Mucosa of stomach (tissue), 1 donor: ENCODE results near the gene MAML3.
A peak's percentile ranks its signal among the peaks of the same experiment; 100 is the strongest.

Experiments used
- H3K27me3 ChIP-seq: one replicate; pipeline ENCODE4 v1.7.0; 2013; ENCODE audit warnings: mild to moderate bottlenecking, low read length; ENCODE audit not compliant: control insufficient read depth, insufficient read depth
- H3K36me3 ChIP-seq: one replicate; pipeline ENCODE4 v1.7.0; 2013; ENCODE audit warnings: low read length; ENCODE audit not compliant: control insufficient read depth, insufficient read depth
- H3K4me1 ChIP-seq: one replicate; pipeline ENCODE4 v1.7.0; 2013; ENCODE audit warnings: mild to moderate bottlenecking, low read length; ENCODE audit not compliant: control insufficient read depth, insufficient read depth
- H3K4me3 ChIP-seq: one replicate; pipeline ENCODE4 v1.7.0; 2013; ENCODE audit warnings: low read length
- H3K9ac ChIP-seq: one replicate; pipeline ENCODE4 v1.7.0; 2013; ENCODE audit warnings: mild to moderate bottlenecking, low read length, moderate library complexity
- H3K9me3 ChIP-seq: one replicate; pipeline ENCODE4 v1.7.0; 2013; ENCODE audit warnings: mild to moderate bottlenecking, low read length, moderate library complexity; ENCODE audit not compliant: control insufficient read depth
- donor health status: Pancreatic carcinoma.

The MAML3 gene

DNA sequence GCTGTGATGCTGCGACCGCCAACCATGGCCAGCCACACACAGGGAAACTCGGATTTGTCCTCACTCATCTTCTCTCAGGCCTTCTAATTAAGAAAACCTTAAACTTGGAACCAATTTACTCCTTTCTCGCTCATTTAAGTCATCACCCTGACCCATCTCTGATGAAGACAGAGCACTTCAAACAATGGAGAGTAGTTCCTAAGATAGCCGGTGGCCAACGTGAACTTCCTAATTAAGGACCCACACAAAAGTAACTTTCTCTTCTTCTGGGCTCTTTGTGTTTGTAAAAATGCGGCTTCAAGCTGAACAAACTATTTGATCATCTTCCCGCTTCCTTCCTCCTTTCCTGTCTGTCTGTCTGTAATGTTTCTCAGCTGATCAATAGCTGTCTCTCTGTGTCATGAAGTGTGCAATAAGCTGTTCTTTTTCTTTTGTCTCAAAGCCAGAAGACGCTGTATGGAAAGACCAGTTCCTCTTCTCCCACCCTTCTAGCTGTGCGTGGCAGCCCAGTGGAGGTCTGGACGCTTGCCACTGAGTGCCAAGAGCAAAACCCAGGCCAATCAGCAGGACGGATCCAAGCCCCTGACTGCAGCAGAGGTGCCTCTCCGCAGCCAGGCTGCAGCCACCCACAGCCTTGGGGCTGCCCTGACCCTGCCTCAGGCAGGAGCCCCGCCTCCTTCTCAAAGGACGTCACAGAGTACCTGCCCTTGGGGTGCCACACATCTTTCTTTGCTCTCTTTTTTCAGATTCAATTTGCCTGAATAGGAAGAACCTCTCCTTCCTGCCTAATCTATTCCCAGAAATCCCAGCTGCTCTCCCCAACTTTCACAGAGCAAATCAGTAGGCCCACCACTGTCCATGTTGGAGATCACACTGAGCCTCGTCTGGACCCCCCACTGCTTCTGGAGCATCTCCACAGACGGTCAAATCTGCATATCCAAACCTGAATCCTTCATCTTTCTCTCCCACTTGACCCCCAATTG is 59.3 kb downstream of the MAML3 start:
- Histone ChIP-seq H3K4me3 (peak overlapping the region; percentile 7), H3K4me1 (peaks cover 45% of the 10 kb centered on the region), H3K9me3 (no peaks in the 10 kb centered on the region), H3K27me3 (no peaks in the 10 kb centered on the region), H3K9ac (no peak overlapping the region), H3K36me3 (no peaks in the 10 kb centered on the region)

DNA sequence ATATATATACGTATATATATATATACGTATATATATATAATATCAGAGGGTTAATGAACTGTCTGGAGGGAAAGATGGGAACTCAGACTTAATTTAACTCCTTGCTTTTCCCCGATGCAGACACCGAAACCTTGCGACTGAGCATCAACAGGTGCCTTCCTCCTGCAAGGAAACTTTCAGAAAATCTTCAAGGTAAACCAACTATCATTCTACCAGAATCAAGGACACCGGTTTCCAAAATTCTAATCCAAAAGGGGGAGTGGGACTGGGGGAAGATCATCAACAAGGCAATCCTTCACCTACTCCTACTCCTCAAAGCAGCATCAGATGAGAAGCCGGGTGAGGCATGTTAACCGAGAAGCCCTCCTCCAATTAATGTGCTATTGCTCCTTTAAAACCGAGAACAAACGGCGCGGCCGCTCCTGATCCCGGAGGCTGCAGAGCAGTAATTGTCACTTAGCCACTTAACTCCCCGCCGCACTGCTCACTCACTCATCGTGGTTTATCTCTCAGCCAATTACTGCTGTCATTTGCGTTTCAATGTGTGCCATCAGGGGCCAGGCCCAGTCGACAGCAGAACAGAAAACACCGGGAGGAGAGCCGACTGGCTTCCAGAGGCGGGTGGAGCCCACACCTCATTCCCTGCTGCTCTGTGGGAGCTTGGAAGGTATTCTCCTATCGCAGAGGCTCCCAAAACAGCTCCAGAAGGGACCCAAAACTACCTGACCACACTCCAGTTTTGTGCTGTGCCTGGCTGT is 61.7 kb downstream of the MAML3 start:
- Histone ChIP-seq H3K4me3 (no peak overlapping the region), H3K9me3 (no peaks in the 10 kb centered on the region), H3K27me3 (no peaks in the 10 kb centered on the region), H3K36me3 (no peaks in the 10 kb centered on the region), H3K9ac (peak overlapping the region; percentile 45), H3K4me1 (peaks cover 33% of the 10 kb centered on the region)

GRCh38 chr4:140091305-140091704 is 62.7 kb downstream of the MAML3 start:
- no peaks in the 10 kb centered on the region for H3K36me3 ChIP-seq
- H3K9ac ChIP-seq = no peak overlapping the region
- no peaks in the 10 kb centered on the region for H3K9me3 ChIP-seq
- H3K4me1 ChIP-seq = peaks cover 33% of the 10 kb centered on the region
- no peak overlapping the region for H3K4me3 ChIP-seq
- no peaks in the 10 kb centered on the region for H3K27me3 ChIP-seq

DNA sequence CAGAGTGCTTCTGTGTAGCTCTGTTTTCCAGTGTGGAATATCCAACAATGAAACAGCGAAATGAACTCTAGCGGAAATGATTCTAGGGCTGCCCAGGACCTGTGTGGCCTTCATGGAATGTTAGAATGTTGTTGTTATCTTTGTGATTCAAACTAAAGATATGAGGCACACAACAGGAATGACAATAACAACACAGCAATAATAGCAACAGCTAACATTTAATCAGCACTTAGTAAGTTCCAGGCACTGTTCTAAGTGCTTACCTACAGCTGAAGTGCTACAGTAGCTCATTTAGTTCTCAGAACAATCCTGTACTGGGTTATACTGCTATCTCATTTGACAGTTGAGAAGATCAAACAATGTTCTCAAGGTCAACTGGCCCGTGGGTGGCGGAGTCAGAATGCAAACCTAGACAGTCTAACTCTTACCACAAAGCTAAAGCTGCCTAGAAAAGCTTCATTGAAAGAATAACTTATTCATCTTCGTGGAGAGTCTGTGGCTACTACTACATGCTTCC is 63.7 kb downstream of the MAML3 start:
- H3K4me1 ChIP-seq = peaks cover 29% of the 10 kb centered on the region

GRCh38 chr4:140089216-140089615 is 64.8 kb downstream of the MAML3 start:
- H3K4me3 ChIP-seq = no peak overlapping the region
- H3K27me3 ChIP-seq = no peaks in the 10 kb centered on the region
- H3K4me1 ChIP-seq = peaks cover 24% of the 10 kb centered on the region
- no peaks in the 10 kb centered on the region for H3K36me3 ChIP-seq
- H3K9me3 ChIP-seq = no peaks in the 10 kb centered on the region
- no peak overlapping the region for H3K9ac ChIP-seq

More for the DNA sequence above, 63.7 kb downstream of the MAML3 start:
- H3K36me3 ChIP-seq = no peaks in the 10 kb centered on the region
- no peak overlapping the region for H3K4me3 ChIP-seq
- H3K9ac ChIP-seq = no peak overlapping the region
- H3K9me3 ChIP-seq = no peaks in the 10 kb centered on the region
- H3K27me3 ChIP-seq = no peaks in the 10 kb centered on the region

DNA sequence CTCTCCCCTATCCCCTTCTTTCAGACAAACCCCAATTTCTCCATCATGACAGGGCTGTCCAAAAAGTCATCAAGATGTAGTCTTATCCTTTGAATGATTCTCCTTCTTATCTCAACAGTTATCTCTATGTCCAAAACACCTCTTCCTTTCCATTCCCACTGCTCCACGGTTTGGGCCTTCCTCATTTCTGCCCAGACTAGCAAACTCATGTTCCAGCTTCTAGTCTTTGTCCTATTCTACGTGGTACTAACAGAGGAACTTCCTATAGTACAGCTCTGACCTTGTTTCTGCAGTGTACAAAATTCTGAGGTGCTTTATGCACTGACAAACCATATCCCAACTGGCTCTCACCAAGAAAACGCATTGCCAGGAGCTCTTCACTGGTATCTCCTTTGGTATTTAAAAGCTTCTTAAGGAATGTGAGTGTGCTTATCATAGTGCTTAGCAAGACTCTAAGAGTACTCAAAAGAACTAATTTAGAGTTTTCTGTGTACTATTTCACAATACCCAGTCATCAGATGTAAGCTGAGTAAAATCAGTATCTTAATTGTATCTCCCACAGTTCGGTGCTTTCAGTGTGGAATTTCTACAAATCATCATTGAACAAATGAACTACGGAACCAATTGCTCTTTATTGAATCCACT is 65.5 kb downstream of the MAML3 start:
- H3K9me3 ChIP-seq = no peaks in the 10 kb centered on the region
- H3K4me3 ChIP-seq = no peak overlapping the region
- no peaks in the 10 kb centered on the region for H3K27me3 ChIP-seq
- H3K9ac ChIP-seq = no peak overlapping the region
- H3K36me3 ChIP-seq = no peaks in the 10 kb centered on the region
- H3K4me1 ChIP-seq = peaks cover 19% of the 10 kb centered on the region

DNA sequence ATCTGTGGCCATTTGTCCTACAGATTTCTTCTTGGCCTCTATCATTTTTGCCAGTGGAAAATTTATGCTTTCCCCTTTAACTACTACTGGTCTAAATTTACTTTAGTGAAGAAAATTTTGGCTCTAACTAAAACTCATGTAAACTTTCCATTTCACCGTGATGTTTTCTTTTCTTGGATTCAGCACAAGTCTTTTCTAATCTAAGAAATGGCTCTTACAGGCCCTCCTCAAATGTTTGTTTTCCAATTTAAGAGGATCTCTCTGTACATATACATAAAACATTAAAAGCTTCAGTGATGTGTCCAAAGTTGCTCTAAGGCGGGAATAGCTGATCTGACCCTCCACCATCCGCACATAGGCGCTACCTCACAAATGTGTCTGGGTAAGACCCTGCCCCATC is 68.1 kb downstream of the MAML3 start:
- no peaks in the 10 kb centered on the region for H3K9me3 ChIP-seq
- peaks cover 2% of the 10 kb centered on the region for H3K4me1 ChIP-seq
- no peak overlapping the region for H3K9ac ChIP-seq
- no peaks in the 10 kb centered on the region for H3K27me3 ChIP-seq
- H3K4me3 ChIP-seq = no peak overlapping the region
- H3K36me3 ChIP-seq = no peaks in the 10 kb centered on the region

DNA sequence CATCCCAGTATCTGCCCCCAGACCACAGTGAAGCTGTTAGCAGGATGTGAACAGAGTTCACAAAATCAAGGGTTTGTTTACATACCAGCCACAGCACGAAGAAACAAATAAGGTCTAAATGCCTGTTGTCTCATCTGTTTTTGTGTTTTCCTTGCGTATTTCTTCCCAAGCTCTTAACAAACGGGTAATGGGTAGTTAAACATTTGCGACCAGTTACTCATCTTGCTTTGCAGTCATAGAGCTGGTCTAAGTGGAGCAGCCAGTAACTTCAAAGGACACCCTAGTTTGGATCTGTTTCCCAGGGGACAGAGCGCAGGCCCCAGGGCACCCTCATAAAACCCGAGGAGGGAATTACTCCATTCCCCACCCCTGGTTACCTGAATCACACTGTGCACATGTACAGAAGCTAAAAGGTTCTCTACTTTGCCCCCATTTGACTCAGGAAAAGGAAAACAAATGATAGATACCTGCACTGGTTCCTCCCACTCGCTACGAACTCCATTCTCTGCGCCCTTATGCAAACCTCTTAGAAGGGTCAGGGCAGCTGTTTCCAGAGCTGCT is 68.8 kb downstream of the MAML3 start:
- peaks cover 4% of the 10 kb centered on the region for H3K4me1 ChIP-seq
- no peak overlapping the region for H3K9ac ChIP-seq
- H3K27me3 ChIP-seq = no peaks in the 10 kb centered on the region
- H3K9me3 ChIP-seq = no peaks in the 10 kb centered on the region
- no peaks in the 10 kb centered on the region for H3K36me3 ChIP-seq
- H3K4me3 ChIP-seq = no peak overlapping the region

DNA sequence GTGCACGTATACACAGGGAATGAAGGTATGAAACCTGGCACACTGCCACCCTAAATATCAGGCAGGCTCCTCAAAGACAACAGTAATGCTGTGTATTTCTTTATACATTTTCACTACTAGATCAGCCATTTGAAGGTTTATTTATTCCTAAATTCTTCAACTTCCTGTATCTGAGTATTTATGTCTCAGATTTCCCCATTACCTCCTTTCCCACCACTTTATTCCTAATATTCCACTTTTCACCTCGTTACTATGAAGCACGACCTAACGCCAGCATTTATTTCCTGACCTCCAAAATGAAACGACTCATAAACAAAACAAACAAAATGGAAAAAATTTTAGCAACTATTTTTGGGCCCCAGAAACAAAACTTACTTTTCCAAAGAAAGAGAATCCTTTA is 69.6 kb downstream of the MAML3 start:
- H3K9me3 ChIP-seq = no peaks in the 10 kb centered on the region
- H3K4me1 ChIP-seq = peaks cover 11% of the 10 kb centered on the region
- no peak overlapping the region for H3K4me3 ChIP-seq
- no peaks in the 10 kb centered on the region for H3K36me3 ChIP-seq
- no peak overlapping the region for H3K9ac ChIP-seq
- H3K27me3 ChIP-seq = no peaks in the 10 kb centered on the region

DNA sequence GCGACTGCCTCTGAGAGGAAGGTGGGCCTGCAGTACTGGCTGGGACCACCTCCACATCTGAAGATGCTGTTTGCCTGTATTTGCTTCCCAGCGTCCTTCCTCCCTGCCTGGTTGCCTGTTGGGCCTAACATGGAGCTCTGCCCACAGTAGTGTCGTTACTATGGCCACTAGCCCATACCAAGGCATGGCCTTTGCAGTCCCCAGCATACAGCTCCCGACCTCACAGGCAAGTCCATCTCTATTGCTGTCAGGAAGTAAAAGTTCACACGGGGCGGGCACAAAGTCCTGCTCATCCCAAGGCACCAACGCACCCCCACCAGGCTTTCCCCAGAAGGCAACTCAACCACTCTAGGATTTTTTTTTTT is 71.6 kb downstream of the MAML3 start:
- Histone ChIP-seq H3K9me3 (no peaks in the 10 kb centered on the region), H3K9ac (no peak overlapping the region), H3K4me1 (peaks cover 11% of the 10 kb centered on the region), H3K27me3 (no peaks in the 10 kb centered on the region), H3K4me3 (no peak overlapping the region), H3K36me3 (no peaks in the 10 kb centered on the region)

GRCh38 chr4:140081641-140082390 is 72.2 kb downstream of the MAML3 start:
- no peak overlapping the region for H3K9ac ChIP-seq
- H3K9me3 ChIP-seq = no peaks in the 10 kb centered on the region
- no peak overlapping the region for H3K4me3 ChIP-seq
- no peaks in the 10 kb centered on the region for H3K36me3 ChIP-seq
- peaks cover 11% of the 10 kb centered on the region for H3K4me1 ChIP-seq
- H3K27me3 ChIP-seq = no peaks in the 10 kb centered on the region
